Measurements from ENCODE around the gene FHIT. TPM values are rescaled to one million over a fixed set of nuclear protein-coding genes. Genes with fewer than 3 reads are reported as not detected.

FHIT gene
- total RNA-seq, 1 donor from 2014 or later = 29.9 TPM

- no peak for DNase-seq (ENCODE audit: low spot score)
Observed at GRCh38 chr3:61253756-61254155, 2.5 kb upstream of the FHIT start.

GRCh38 chr3:61252836-61253235 is 1.6 kb upstream of the FHIT start:
- Mint-ChIP-seq H3K27me3 (ENCODE audit: low read depth) (peaks cover 11% of the 10 kb centered on the region), H3K9me3 (no peaks in the 10 kb centered on the region), H3K27ac (no peak overlapping the region), H3K4me3 (ENCODE audit: low read depth) (peak overlapping the region; percentile 91), H3K36me3 (ENCODE audit: low read depth) (no peaks in the 10 kb centered on the region), H3K4me1 (ENCODE audit: low read depth) (peaks cover 32% of the 10 kb centered on the region)
- no peak for DNase-seq (ENCODE audit: low spot score)
- intact Hi-C loops (cut with micrococcal nuclease) = loop anchor here (5.0 kb wide), 2 partner anchors 141 to 1171 kb away; no protein-coding TSS in a partner anchor

More at GRCh38 chr3:61253756-61254155, 2.5 kb upstream of the FHIT start:
- Mint-ChIP-seq H3K36me3 (ENCODE audit: low read depth) (no peaks in the 10 kb centered on the region), H3K27me3 (ENCODE audit: low read depth) (peaks cover 15% of the 10 kb centered on the region), H3K27ac (no peak overlapping the region), H3K9me3 (no peaks in the 10 kb centered on the region), H3K4me1 (ENCODE audit: low read depth) (peaks cover 29% of the 10 kb centered on the region), H3K4me3 (ENCODE audit: low read depth) (no peak overlapping the region)
- intact Hi-C loops (cut with micrococcal nuclease) = loop anchor here (5.0 kb wide), 2 partner anchors 141 to 1171 kb away; no protein-coding TSS in a partner anchor

DNA sequence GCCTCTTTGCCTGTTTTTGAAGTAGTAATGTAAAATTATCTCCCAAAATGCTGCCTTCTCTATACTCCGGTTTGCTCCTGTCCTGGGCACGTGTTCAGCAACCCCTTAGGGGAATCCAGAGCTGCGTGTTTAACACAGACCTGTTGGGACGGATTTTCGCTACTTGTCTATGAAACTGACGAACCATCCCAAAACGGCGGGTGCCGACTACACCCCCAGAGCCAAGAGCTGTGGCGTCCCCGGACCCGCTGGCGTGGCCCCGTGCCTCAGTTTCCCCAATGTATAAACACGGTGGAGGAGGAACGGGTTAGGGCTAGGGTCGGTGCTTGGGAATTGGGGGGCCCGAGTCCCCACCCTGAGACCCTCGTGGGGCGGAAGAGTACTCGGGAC is 473 bp downstream of the FHIT start:
- DNase-seq (ENCODE audit: low spot score) = peak; percentile 13
- H3K36me3 Mint-ChIP-seq (ENCODE audit: low read depth) = no peaks in the 10 kb centered on the region
- peaks cover 8% of the 10 kb centered on the region for H3K27me3 Mint-ChIP-seq (ENCODE audit: low read depth)
- H3K4me1 Mint-ChIP-seq (ENCODE audit: low read depth) = peaks cover 32% of the 10 kb centered on the region
- peak overlapping the region; percentile 96 for H3K27ac Mint-ChIP-seq
- H3K4me3 Mint-ChIP-seq (ENCODE audit: low read depth) = peak overlapping the region; percentile 91
- intact Hi-C loops (cut with micrococcal nuclease) = loop anchor here (2.0 to 5.0 kb wide), 4 partner anchors 138 to 1168 kb away; partner anchors contain the start of gene PTPRG
- no peaks in the 10 kb centered on the region for H3K9me3 Mint-ChIP-seq

- no peak overlapping the region for H3K27ac Mint-ChIP-seq
- no peak for DNase-seq (ENCODE audit: low spot score)
- peaks cover 3% of the 10 kb centered on the region for H3K27me3 Mint-ChIP-seq (ENCODE audit: low read depth)
Observed at GRCh38 chr3:61248496-61248895, 2.8 kb downstream of the FHIT start.

GRCh38 chr3:61247191-61247590 is 4.1 kb downstream of the FHIT start:
- Mint-ChIP-seq H3K4me3 (ENCODE audit: low read depth) (no peak overlapping the region), H3K9me3 (no peaks in the 10 kb centered on the region), H3K36me3 (ENCODE audit: low read depth) (no peaks in the 10 kb centered on the region), H3K27me3 (ENCODE audit: low read depth) (no peaks in the 10 kb centered on the region), H3K27ac (no peak overlapping the region), H3K4me1 (ENCODE audit: low read depth) (peaks cover 17% of the 10 kb centered on the region)
- intact Hi-C loops (cut with micrococcal nuclease) = no loop called here
- DNase-seq (ENCODE audit: low spot score) = no peak

More at GRCh38 chr3:61248496-61248895, 2.8 kb downstream of the FHIT start:
- Mint-ChIP-seq H3K4me1 (ENCODE audit: low read depth) (peaks cover 29% of the 10 kb centered on the region), H3K36me3 (ENCODE audit: low read depth) (no peaks in the 10 kb centered on the region), H3K4me3 (ENCODE audit: low read depth) (no peak overlapping the region), H3K9me3 (no peaks in the 10 kb centered on the region)
- intact Hi-C loops (cut with micrococcal nuclease) = no loop called here

GRCh38 chr3:61239871-61240270 is 11.4 kb downstream of the FHIT start:
- H3K27ac Mint-ChIP-seq = no peak overlapping the region
- no peaks in the 10 kb centered on the region for H3K36me3 Mint-ChIP-seq (ENCODE audit: low read depth)
- peaks cover 5% of the 10 kb centered on the region for H3K4me1 Mint-ChIP-seq (ENCODE audit: low read depth)
- no peak for DNase-seq (ENCODE audit: low spot score)
- H3K4me3 Mint-ChIP-seq (ENCODE audit: low read depth) = no peak overlapping the region
- H3K9me3 Mint-ChIP-seq = no peaks in the 10 kb centered on the region
- intact Hi-C loops (cut with micrococcal nuclease) = no loop called here
- no peaks in the 10 kb centered on the region for H3K27me3 Mint-ChIP-seq (ENCODE audit: low read depth)

- Mint-ChIP-seq H3K27me3 (ENCODE audit: low read depth) (no peaks in the 10 kb centered on the region), H3K4me1 (ENCODE audit: low read depth) (peaks cover 5% of the 10 kb centered on the region), H3K4me3 (ENCODE audit: low read depth) (no peak overlapping the region), H3K9me3 (no peaks in the 10 kb centered on the region), H3K27ac (no peak overlapping the region), H3K36me3 (ENCODE audit: low read depth) (no peaks in the 10 kb centered on the region)
- intact Hi-C loops (cut with micrococcal nuclease) = no loop called here
- DNase-seq (ENCODE audit: low spot score) = no peak
Observed at GRCh38 chr3:61237858-61238257, 13.4 kb downstream of the FHIT start.

DNA sequence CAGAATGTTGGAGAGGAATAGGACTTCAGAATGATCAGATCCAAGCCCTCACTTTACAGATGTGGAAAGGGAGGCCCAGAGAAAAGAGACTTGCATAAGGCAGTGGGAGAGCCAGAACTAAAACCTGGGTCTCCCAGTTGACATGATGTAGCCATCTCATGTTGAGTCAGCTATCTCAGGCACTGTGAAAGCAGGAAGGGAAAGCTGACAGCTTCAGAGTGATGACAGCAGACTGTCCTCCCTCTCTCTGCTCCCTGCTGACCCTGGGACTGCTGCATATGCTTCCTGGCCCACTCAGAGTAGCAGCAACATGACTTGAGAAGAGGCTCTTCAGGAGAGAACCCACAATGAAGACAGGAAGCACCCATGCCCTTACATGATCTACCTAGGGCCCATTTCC is 14.7 kb downstream of the FHIT start:
- H3K9me3 Mint-ChIP-seq = no peaks in the 10 kb centered on the region
- intact Hi-C loops (cut with micrococcal nuclease) = no loop called here
- peaks cover 5% of the 10 kb centered on the region for H3K4me1 Mint-ChIP-seq (ENCODE audit: low read depth)
- no peaks in the 10 kb centered on the region for H3K36me3 Mint-ChIP-seq (ENCODE audit: low read depth)
- no peaks in the 10 kb centered on the region for H3K27me3 Mint-ChIP-seq (ENCODE audit: low read depth)
- H3K4me3 Mint-ChIP-seq (ENCODE audit: low read depth) = no peak overlapping the region
- H3K27ac Mint-ChIP-seq = no peak overlapping the region
- DNase-seq (ENCODE audit: low spot score) = no peak

- no peak for DNase-seq (ENCODE audit: low spot score)
- Mint-ChIP-seq H3K4me1 (ENCODE audit: low read depth) (peaks cover 5% of the 10 kb centered on the region), H3K27me3 (ENCODE audit: low read depth) (no peaks in the 10 kb centered on the region), H3K9me3 (no peaks in the 10 kb centered on the region), H3K27ac (no peak overlapping the region), H3K36me3 (ENCODE audit: low read depth) (no peaks in the 10 kb centered on the region), H3K4me3 (ENCODE audit: low read depth) (no peak overlapping the region)
- intact Hi-C loops (cut with micrococcal nuclease) = no loop called here
Observed at GRCh38 chr3:61233746-61234145, 17.5 kb downstream of the FHIT start.

DNA sequence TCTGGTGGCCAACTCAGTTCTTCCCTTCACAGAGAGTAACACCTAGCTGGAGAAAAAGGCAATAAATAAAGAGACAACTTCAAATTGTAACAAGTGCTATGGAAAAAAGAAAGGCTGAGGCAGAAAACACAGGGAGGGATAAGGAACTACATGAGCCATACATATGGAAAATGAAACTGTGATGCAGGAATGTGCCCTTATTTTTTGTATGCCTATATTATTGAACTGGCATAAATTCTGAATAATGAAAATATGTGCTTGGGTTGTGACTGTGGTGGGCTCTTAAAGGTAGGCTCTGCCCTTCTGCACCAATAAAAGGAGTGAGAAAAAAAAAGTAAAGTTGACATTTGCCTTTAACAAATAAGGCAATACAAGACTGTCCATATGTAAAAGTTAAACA is 19.6 kb downstream of the FHIT start:
- no peaks in the 10 kb centered on the region for H3K9me3 Mint-ChIP-seq
- H3K4me1 Mint-ChIP-seq (ENCODE audit: low read depth) = peaks cover 5% of the 10 kb centered on the region
- no peaks in the 10 kb centered on the region for H3K27me3 Mint-ChIP-seq (ENCODE audit: low read depth)
- no peaks in the 10 kb centered on the region for H3K36me3 Mint-ChIP-seq (ENCODE audit: low read depth)
- intact Hi-C loops (cut with micrococcal nuclease) = no loop called here
- no peak for DNase-seq (ENCODE audit: low spot score)
- no peak overlapping the region for H3K27ac Mint-ChIP-seq
- no peak overlapping the region for H3K4me3 Mint-ChIP-seq (ENCODE audit: low read depth)

DNA sequence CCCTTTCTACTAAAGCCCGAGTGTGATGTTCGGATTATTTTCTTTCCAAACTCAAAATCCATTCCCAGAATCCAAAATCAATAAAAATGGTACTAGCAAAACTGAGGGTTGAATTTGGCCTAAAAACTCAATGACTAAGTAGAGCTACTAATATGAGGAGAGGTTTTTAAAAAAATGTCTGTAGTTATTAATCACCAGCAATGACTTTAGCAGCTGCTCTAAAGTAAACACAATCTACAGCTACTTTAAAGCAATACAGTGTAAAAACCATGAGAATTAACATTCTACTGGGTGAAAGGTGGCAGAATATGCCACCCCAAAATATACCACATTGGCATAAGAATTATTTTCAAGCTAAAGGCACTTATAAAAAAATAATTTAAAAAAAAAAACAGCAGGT is 23.5 kb downstream of the FHIT start:
- DNase-seq (ENCODE audit: low spot score) = no peak
- Mint-ChIP-seq H3K4me3 (ENCODE audit: low read depth) (no peak overlapping the region), H3K9me3 (no peaks in the 10 kb centered on the region), H3K27ac (no peak overlapping the region), H3K36me3 (ENCODE audit: low read depth) (no peaks in the 10 kb centered on the region), H3K27me3 (ENCODE audit: low read depth) (no peaks in the 10 kb centered on the region), H3K4me1 (ENCODE audit: low read depth) (no peaks in the 10 kb centered on the region)
- intact Hi-C loops (cut with micrococcal nuclease) = no loop called here

DNA sequence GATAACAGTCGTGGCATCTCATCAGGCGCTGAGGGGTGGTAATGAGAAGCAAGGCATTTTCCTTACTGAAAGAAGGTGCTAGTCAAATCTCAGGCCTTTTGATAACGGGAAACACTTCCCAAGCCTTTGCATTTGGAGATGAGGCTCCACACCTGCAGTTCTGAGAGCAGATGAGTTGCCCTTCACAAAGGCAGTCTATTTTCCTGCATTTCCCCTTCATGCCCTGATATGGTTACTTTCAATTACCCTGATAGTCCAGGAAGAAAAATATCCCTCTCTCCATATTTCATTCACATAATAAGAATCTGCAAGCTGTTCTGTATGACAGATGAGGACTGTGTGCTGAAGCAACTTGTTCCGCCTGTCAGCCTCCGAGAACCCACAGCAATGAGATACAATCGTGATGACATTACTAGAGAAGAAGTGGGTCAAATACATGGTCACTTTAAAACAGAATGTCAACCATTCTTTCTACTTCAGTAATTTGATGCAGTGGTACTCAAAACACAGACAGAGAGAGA is 25.0 kb downstream of the FHIT start:
- H3K9me3 Mint-ChIP-seq = no peaks in the 10 kb centered on the region
- H3K4me1 Mint-ChIP-seq (ENCODE audit: low read depth) = no peaks in the 10 kb centered on the region
- no peak for DNase-seq (ENCODE audit: low spot score)
- H3K27ac Mint-ChIP-seq = no peak overlapping the region
- no peaks in the 10 kb centered on the region for H3K36me3 Mint-ChIP-seq (ENCODE audit: low read depth)
- no peaks in the 10 kb centered on the region for H3K27me3 Mint-ChIP-seq (ENCODE audit: low read depth)
- intact Hi-C loops (cut with micrococcal nuclease) = no loop called here
- no peak overlapping the region for H3K4me3 Mint-ChIP-seq (ENCODE audit: low read depth)

DNA sequence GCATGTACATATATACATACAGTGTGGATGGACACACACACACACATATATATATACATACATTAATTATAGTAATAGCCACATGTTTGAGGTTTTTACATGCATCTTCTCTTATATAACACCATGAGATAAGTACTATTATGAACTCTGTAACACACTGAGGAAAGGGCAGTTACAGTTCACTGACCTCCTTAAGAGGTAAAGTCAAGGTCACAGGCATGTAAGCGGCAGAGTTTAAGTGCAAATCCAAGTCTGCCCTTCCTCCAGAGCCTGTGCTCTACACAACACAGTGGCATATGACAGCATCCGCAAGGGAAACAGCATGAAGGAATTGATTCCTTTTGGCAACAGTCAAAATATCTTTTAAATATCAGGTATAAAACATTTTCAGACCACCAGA is 26.4 kb downstream of the FHIT start:
- intact Hi-C loops (cut with micrococcal nuclease) = no loop called here
- Mint-ChIP-seq H3K9me3 (no peaks in the 10 kb centered on the region), H3K4me3 (ENCODE audit: low read depth) (no peak overlapping the region), H3K27ac (no peak overlapping the region), H3K27me3 (ENCODE audit: low read depth) (no peaks in the 10 kb centered on the region), H3K4me1 (ENCODE audit: low read depth) (no peaks in the 10 kb centered on the region), H3K36me3 (ENCODE audit: low read depth) (no peaks in the 10 kb centered on the region)
- no peak for DNase-seq (ENCODE audit: low spot score)

- Mint-ChIP-seq H3K27ac (no peak overlapping the region), H3K9me3 (no peaks in the 10 kb centered on the region), H3K4me1 (ENCODE audit: low read depth) (no peaks in the 10 kb centered on the region), H3K4me3 (ENCODE audit: low read depth) (no peak overlapping the region), H3K27me3 (ENCODE audit: low read depth) (no peaks in the 10 kb centered on the region), H3K36me3 (ENCODE audit: low read depth) (no peaks in the 10 kb centered on the region)
- intact Hi-C loops (cut with micrococcal nuclease) = no loop called here
- DNase-seq (ENCODE audit: low spot score) = no peak
Observed at GRCh38 chr3:61223451-61223850, 27.8 kb downstream of the FHIT start.
